IPS-18a (cell line): ENCODE data around the gene FEN1.
A peak's percentile ranks its signal among the peaks of the same experiment; 100 is the strongest.

Source experiments
- H3K27ac ChIP-seq: one replicate; pipeline ENCODE4 v1.5.1; 2013; ENCODE audit warnings: low read length
- H3K27me3 ChIP-seq: one replicate; pipeline ENCODE4 v1.6.1; 2013; ENCODE audit warnings: mild to moderate bottlenecking, low read length; ENCODE audit not compliant: control insufficient read depth, insufficient read depth
- H3K36me3 ChIP-seq: one replicate; pipeline ENCODE4 v1.6.1; 2013; ENCODE audit warnings: low read depth, low read length; ENCODE audit not compliant: control insufficient read depth
- H3K4me1 ChIP-seq: one replicate; pipeline ENCODE4 v1.6.1; 2013; ENCODE audit warnings: low read depth, low read length; ENCODE audit not compliant: control insufficient read depth
- H3K4me3 ChIP-seq: one replicate; pipeline ENCODE4 v1.5.1; 2013; ENCODE audit warnings: low read length
- H3K9ac ChIP-seq: one replicate; pipeline ENCODE4 v1.6.1; 2013; ENCODE audit warnings: mild to moderate bottlenecking, low read length, moderate library complexity
- H3K9me3 ChIP-seq: one replicate; pipeline ENCODE4 v1.6.1; 2013; ENCODE audit warnings: low read depth, low read length; ENCODE audit not compliant: control insufficient read depth

Gene FEN1

GRCh38 chr11:61779666-61780525 lies 12.8 kb upstream of the FEN1 start:
- Histone ChIP-seq H3K27me3 (no peaks in the 10 kb centered on the region), H3K9me3 (no peaks in the 10 kb centered on the region), H3K4me3 (no peak overlapping the region), H3K9ac (no peak overlapping the region), H3K27ac (no peak overlapping the region), H3K4me1 (no peaks in the 10 kb centered on the region), H3K36me3 (no peaks in the 10 kb centered on the region)

DNA sequence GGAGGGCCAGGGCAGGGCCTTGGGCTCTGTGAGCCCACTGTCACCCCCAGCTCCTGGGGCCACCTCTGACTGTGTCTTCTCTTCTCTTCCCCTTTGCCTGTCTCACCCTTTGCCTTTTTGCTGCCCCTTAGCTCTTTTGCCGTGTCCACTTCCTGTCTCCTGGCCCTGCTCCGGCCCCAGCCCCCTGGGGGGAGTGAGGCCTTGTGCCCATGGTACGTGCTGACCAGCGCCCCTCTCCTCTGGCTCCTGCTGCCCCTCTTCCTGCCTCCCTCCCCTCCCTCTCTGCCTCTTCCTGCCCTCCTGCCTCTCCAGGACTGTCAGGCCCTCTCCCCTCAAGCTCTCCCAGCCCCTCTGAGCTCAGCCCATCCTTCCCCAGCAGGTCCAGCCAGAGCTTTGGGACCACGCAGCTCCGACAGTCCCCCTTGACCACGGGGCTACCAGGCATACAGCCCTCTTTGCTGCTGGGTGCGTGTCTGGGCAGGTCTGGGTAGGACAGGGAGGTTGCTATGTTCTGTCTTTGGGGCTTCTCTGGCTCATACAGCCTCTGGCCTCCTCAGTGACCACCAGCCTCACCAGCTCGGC lies 12.0 kb upstream of the FEN1 start:
- Histone ChIP-seq H3K27me3 (no peaks in the 10 kb centered on the region), H3K4me1 (no peaks in the 10 kb centered on the region), H3K27ac (no peak overlapping the region), H3K9me3 (no peaks in the 10 kb centered on the region), H3K4me3 (no peak overlapping the region), H3K9ac (no peak overlapping the region), H3K36me3 (peaks cover 3% of the 10 kb centered on the region)

- Histone ChIP-seq H3K27me3 (no peaks in the 10 kb centered on the region), H3K4me3 (no peak overlapping the region), H3K9ac (no peak overlapping the region), H3K27ac (no peak overlapping the region), H3K36me3 (peaks cover 7% of the 10 kb centered on the region), H3K9me3 (no peaks in the 10 kb centered on the region), H3K4me1 (no peaks in the 10 kb centered on the region)
These were observed 11.1 kb upstream of the FEN1 start for GRCh38 chr11:61781585-61781984.

DNA sequence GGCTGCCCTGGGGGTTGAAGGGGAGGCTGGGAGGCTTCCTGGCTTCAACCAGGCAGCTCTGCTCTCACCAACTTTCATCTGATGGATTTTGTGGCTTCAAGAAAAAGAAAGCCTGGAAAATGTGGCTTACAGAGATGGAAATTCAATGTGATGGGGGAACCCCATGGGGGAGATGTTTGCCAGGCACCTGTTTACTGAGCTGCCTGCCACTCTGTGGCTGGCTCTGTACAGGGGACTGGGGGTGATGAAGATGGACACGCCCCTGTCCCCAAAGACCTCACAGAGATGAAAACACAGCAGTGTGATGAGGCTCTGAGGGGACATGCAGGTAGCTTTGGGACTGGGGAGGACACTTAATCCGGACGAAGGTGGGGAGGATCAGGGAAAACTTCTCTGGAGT lies 10.4 kb upstream of the FEN1 start:
- Histone ChIP-seq H3K9ac (no peak overlapping the region), H3K27me3 (no peaks in the 10 kb centered on the region), H3K36me3 (peaks cover 14% of the 10 kb centered on the region)

GRCh38 chr11:61782841-61783240 lies 9.9 kb upstream of the FEN1 start:
- Histone ChIP-seq H3K27ac (no peak overlapping the region), H3K36me3 (peaks cover 19% of the 10 kb centered on the region), H3K4me3 (no peak overlapping the region), H3K9ac (no peak overlapping the region), H3K4me1 (no peaks in the 10 kb centered on the region), H3K27me3 (no peaks in the 10 kb centered on the region), H3K9me3 (no peaks in the 10 kb centered on the region)

More for the DNA sequence above, 10.4 kb upstream of the FEN1 start:
- Histone ChIP-seq H3K4me1 (no peaks in the 10 kb centered on the region), H3K9me3 (no peaks in the 10 kb centered on the region), H3K4me3 (no peak overlapping the region), H3K27ac (no peak overlapping the region)

DNA sequence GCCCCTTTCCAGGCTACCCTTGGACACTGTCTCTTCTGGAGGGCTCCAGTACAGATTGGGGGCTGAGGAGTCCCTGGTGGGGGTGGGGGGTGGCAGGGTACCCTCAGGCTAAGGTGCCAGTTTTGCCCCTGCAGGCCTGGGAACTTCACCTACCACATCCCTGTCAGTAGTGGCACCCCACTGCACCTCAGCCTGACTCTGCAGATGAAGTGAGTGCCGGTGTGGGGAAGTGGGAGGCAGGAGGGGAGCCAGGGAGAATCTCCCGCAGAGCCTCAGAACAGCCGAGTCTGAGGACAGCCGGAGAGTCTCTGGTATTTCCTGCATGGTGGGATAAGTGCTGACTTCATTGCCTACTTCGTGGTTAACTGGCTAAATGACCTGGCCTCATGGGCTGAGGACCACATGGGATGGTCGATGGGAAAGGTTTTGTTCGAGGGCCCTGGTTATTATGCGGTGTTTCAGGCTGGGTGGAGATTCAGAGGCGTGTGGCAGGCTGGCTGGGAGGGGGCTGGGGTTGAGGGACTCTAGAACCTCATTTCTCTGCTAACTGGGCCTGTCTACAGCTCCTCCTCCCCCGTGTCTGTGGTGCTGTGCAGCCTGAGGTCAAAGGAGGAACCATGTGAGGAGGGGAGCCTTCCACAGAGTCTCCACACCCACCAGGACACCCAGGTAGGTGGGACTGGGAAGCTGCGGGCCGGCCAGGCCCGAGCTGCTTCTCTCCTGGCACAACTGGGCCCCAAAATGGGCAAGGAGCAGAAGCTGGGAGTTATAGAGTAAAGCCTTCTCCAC lies 8.8 kb upstream of the FEN1 start:
- no peaks in the 10 kb centered on the region for H3K9me3 ChIP-seq
- H3K4me1 ChIP-seq, result no peaks in the 10 kb centered on the region
- H3K9ac ChIP-seq, result no peak overlapping the region
- no peak overlapping the region for H3K4me3 ChIP-seq
- no peak overlapping the region for H3K27ac ChIP-seq
- H3K27me3 ChIP-seq, result no peaks in the 10 kb centered on the region
- peaks cover 26% of the 10 kb centered on the region for H3K36me3 ChIP-seq

GRCh38 chr11:61784506-61784805 lies 8.3 kb upstream of the FEN1 start:
- Histone ChIP-seq H3K9me3 (no peaks in the 10 kb centered on the region), H3K9ac (no peak overlapping the region), H3K4me1 (no peaks in the 10 kb centered on the region), H3K27ac (no peak overlapping the region), H3K27me3 (no peaks in the 10 kb centered on the region), H3K4me3 (no peak overlapping the region), H3K36me3 (peaks cover 31% of the 10 kb centered on the region)

- no peak overlapping the region for H3K9ac ChIP-seq
- H3K27me3 ChIP-seq, result no peaks in the 10 kb centered on the region
- no peak overlapping the region for H3K27ac ChIP-seq
- no peaks in the 10 kb centered on the region for H3K4me1 ChIP-seq
- H3K4me3 ChIP-seq, result no peak overlapping the region
- H3K36me3 ChIP-seq, result peaks cover 43% of the 10 kb centered on the region
- no peaks in the 10 kb centered on the region for H3K9me3 ChIP-seq
These were observed 6.8 kb upstream of the FEN1 start for GRCh38 chr11:61785837-61786402.

DNA sequence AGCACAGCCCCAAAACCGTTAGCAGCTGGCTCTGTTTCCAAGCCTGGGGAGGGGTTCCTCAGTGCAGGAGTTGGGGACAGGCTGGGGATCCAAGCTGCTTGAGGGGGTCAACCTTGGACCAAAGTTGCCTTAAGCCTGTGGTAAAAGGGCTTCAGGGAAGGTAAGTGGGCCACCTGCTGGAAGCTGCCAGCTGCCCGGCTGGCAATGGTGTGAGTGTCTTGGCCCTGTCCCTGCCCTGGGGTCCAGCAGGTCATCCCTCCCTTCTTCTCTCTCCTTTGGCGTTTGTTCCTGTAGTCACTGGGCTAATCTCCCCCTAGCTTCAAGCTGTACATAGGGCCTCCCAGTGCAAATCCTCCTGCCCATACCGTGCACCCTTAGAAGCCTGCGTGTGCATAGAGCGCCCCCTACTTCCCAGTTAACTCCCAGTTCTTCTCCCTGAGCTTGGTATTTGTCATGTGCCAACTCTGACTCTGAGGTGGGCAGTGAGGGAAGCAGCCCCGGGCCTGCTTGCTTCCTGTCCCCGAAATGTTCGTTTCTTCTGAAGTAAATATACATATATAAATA lies 4.7 kb upstream of the FEN1 start:
- H3K27me3 ChIP-seq, result no peaks in the 10 kb centered on the region
- H3K9me3 ChIP-seq, result no peaks in the 10 kb centered on the region
- H3K4me1 ChIP-seq, result peaks cover 3% of the 10 kb centered on the region
- peaks cover 43% of the 10 kb centered on the region for H3K36me3 ChIP-seq
- no peak overlapping the region for H3K4me3 ChIP-seq
- H3K27ac ChIP-seq, result no peak overlapping the region
- no peak overlapping the region for H3K9ac ChIP-seq

DNA sequence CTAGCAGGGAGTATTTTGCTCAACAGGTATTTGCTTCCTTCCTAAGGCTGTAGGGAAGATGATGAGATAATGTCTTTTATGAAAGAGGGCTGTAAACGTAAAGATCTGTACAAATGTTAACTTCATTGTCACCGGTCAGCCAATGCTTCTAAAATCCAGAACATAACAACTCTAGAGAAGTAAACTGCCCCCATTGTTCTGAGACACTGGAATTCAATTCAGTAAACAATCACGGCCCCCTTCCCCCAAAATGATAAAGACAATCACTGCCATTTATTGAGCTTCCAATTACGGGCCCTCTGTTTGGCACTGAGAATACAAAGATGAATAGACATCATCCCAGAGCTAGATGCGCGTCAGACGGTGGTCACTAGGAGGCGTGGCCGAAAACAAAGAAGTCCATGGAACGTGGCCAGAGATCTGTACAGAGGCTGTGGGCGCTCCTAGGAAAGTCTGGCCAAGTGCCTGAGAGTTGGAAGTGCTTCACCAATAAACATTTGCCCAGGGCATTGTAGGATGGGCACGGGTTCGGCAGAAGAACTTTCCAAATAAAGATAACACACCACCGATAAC lies 888 bp upstream of the FEN1 start:
- no peaks in the 10 kb centered on the region for H3K9me3 ChIP-seq
- peaks cover 57% of the 10 kb centered on the region for H3K36me3 ChIP-seq
- peaks cover 3% of the 10 kb centered on the region for H3K4me1 ChIP-seq
- H3K4me3 ChIP-seq, result peak overlapping the region; percentile 80
- H3K27me3 ChIP-seq, result no peaks in the 10 kb centered on the region
- H3K27ac ChIP-seq, result peak overlapping the region; percentile 99
- peak overlapping the region; percentile 96 for H3K9ac ChIP-seq
